Hepatocyte (in vitro differentiated cells): Measurements from ENCODE around the gene EMSY. TPM values are rescaled to one million over a fixed set of nuclear protein-coding genes. Genes with fewer than 3 reads are reported as not detected.
A peak's percentile ranks its signal among the peaks of the same experiment; 100 is the strongest.

Source experiments
- DNase-seq: peaks from one replicate; pipeline ENCODE4 v3.0.0-alpha.2; 2016; ENCODE audit warnings: low spot score
- H2AFZ ChIP-seq: fragments of 200-600 bp; sonication (generic); 2 replicates; pipeline ENCODE4 v1.6.0; 2016; ENCODE audit warnings: antibody characterized with exemption, mild to moderate bottlenecking
- H3K27ac ChIP-seq: fragments of 200-600 bp; sonication (generic); 2 replicates; pipeline ENCODE4 v1.5.1; 2016; ENCODE audit warnings: mild to moderate bottlenecking
- H3K27me3 ChIP-seq: fragments of 200-600 bp; sonication (generic); 2 replicates; pipeline ENCODE4 v1.6.1; 2016
- H3K36me3 ChIP-seq: fragments of 200-600 bp; sonication (generic); replicated peaks from 2 replicates; pipeline ENCODE4 v1.5.1; 2016; ENCODE audit warnings: low read depth; ENCODE audit not compliant: insufficient read depth
- H3K4me1 ChIP-seq: fragments of 200-600 bp; sonication (generic); 2 replicates; pipeline ENCODE4 v1.5.1; 2016; ENCODE audit warnings: mild to moderate bottlenecking, moderate library complexity; ENCODE audit not compliant: insufficient read depth
- H3K4me2 ChIP-seq: fragments of 200-600 bp; sonication (generic); 2 replicates; pipeline ENCODE4 v1.6.0; 2016
- H3K4me3 ChIP-seq: fragments of 200-600 bp; sonication (generic); 2 replicates; pipeline ENCODE4 v1.5.1; 2016; ENCODE audit warnings: mild to moderate bottlenecking
- H3K79me2 ChIP-seq: fragments of 200-600 bp; sonication (generic); 2 replicates; pipeline ENCODE4 v1.6.0; 2017; ENCODE audit warnings: mild to moderate bottlenecking
- H3K9me2 ChIP-seq: fragments of 200-600 bp; sonication (generic); replicated peaks from 2 replicates; pipeline ENCODE4 v1.6.0; 2017; ENCODE audit warnings: mild to moderate bottlenecking; ENCODE audit not compliant: insufficient read depth
- H3K9me3 ChIP-seq: fragments of 200-600 bp; sonication (generic); 2 replicates; pipeline ENCODE4 v1.5.1; 2016; ENCODE audit warnings: low read depth, mild to moderate bottlenecking
- H4K20me1 ChIP-seq: fragments of 200-600 bp; sonication (generic); 2 replicates; pipeline ENCODE4 v1.6.0; 2016; ENCODE audit warnings: mild to moderate bottlenecking; ENCODE audit not compliant: insufficient read depth, poor library complexity, severe bottlenecking
- CTCF ChIP-seq: fragments of 200-600 bp; sonication (generic); IDR thresholded peaks from 2 replicates; pipeline ENCODE4 v1.5.1; 2016; ENCODE audit warnings: antibody characterized with exemption, mild to moderate bottlenecking; ENCODE audit not compliant: poor library complexity
- EZH2 ChIP-seq: fragments of 200-600 bp; sonication (generic); IDR thresholded peaks from 2 replicates; pipeline ENCODE4 v1.6.1; 2016; ENCODE audit warnings: antibody characterized with exemption, mild to moderate bottlenecking, borderline replicate concordance
- EZH2phosphoT487 ChIP-seq: fragments of 200-600 bp; sonication (generic); IDR thresholded peaks from one replicate; pipeline ENCODE4 v1.6.1; 2018; ENCODE audit warnings: antibody characterized with exemption, mild to moderate bottlenecking, low read depth, moderate library complexity; ENCODE audit not compliant: unreplicated experiment, severe bottlenecking
- WGBS: methylation state at CpG from one replicate; pipeline ENCODE4 v1.1.6; 2016; ENCODE audit warnings: low lambda C conversion rate; ENCODE audit errors: missing lambda C conversion rate; 5-methylcytosine and 5-hydroxymethylcytosine counted together
- polyA plus RNA-seq: library from polyadenylated mRNA; unstranded; fragments of >200 nt; fragmentation: Nextera tagmentation; extraction: Ambion mirVana; gene quantifications from 2 replicates; pipeline ENCODE4 v1.2.1, GENCODE V29; 2016
- total RNA-seq: library from RNA; depleted of rRNA; stranded (reverse); fragments of >200 nt; gene quantifications from 2 replicates; pipeline ENCODE4 v1.2.3, GENCODE V29; 2014

EMSY gene
- total and polyA plus RNA-seq, 2 experiments from 2014 or later = 8.2 to 19.4 TPM

GRCh38 chr11:76459299-76459698, 14.5 kb downstream of the EMSY start:
- no peaks in the 10 kb centered on the region for H4K20me1 ChIP-seq
- no peaks in the 10 kb centered on the region for H3K27me3 ChIP-seq
- H3K27ac ChIP-seq = no peak overlapping the region
- peaks cover 4% of the 10 kb centered on the region for H3K4me1 ChIP-seq
- H2AFZ ChIP-seq = no peak overlapping the region
- no peaks in the 10 kb centered on the region for H3K9me3 ChIP-seq
- DNase-seq = no peak
- H3K79me2 ChIP-seq = peaks cover 4% of the 10 kb centered on the region
- H3K9me2 ChIP-seq = no peaks in the 10 kb centered on the region
- WGBS = 81% methylated on average over 4 of the region's 4 CpGs
- no peak overlapping the region for H3K4me3 ChIP-seq
- TF ChIP-seq EZH2phosphoT487 (no peak), CTCF (peak; percentile 18)
- H3K4me2 ChIP-seq = no peak overlapping the region
- H3K36me3 ChIP-seq = no peaks in the 10 kb centered on the region

DNA sequence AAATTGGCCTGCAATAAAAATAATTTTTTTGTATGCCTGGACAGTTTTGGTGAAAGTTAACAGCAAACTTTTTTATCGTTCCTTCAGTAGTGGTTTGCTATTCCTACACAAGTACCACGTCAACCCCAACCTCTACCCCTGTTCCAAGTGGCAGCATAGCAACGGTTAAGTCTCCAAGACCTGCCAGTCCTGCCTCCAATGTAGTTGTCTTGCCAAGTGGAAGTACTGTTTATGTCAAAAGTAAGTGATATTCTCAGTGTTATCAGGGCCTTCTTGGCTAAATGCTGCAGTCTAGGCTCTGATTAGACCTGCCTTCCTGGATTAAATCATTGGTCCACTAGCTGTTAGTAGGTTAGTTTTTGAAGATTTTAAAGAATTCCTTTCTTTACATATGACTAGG, 15.0 kb downstream of the EMSY start:
- Histone ChIP-seq H3K4me3 (no peak overlapping the region), H3K36me3 (no peaks in the 10 kb centered on the region), H3K79me2 (no peaks in the 10 kb centered on the region), H3K27me3 (no peaks in the 10 kb centered on the region), H3K4me1 (peaks cover 4% of the 10 kb centered on the region), H4K20me1 (no peaks in the 10 kb centered on the region), H3K9me2 (no peaks in the 10 kb centered on the region), H2AFZ (no peak overlapping the region), H3K27ac (no peak overlapping the region), H3K9me3 (no peaks in the 10 kb centered on the region), H3K4me2 (no peak overlapping the region)
- no peak for DNase-seq
- 93% methylated on average over 3 of the region's 3 CpGs for WGBS
- TF ChIP-seq EZH2phosphoT487 = no peak
- TF ChIP-seq EZH2 = no peak
- no peak for TF ChIP-seq CTCF

DNA sequence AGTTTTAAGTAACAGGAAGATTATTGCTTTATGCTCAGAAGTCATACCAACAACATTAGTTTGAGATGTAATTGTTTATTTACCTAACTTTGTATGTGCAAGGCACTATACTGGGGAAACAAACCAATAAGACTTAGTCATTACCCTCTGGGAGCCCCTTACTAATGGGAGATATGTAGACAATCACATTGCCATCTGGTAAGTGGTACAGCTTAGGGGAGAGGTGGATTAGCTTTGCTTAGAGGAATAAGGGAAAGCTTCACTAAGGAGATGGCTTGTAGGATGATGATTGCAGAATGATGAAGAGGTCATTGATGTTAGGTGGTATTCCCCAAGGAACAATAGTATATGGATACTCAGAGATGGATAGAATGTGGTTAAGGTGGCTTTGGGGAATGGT, 17.5 kb downstream of the EMSY start:
- H3K36me3 ChIP-seq = no peaks in the 10 kb centered on the region

More for the DNA sequence above, 17.5 kb downstream of the EMSY start:
- Histone ChIP-seq H2AFZ (no peak overlapping the region), H3K27ac (no peak overlapping the region), H3K4me1 (no peaks in the 10 kb centered on the region), H3K27me3 (no peaks in the 10 kb centered on the region), H3K4me2 (no peak overlapping the region), H3K9me2 (no peaks in the 10 kb centered on the region), H3K79me2 (no peaks in the 10 kb centered on the region), H4K20me1 (no peaks in the 10 kb centered on the region), H3K4me3 (no peak overlapping the region), H3K9me3 (no peaks in the 10 kb centered on the region)
- TF ChIP-seq EZH2phosphoT487 (no peak), CTCF (no peak), EZH2 (no peak)
- no peak for DNase-seq
